AG09319 (cell line): ENCODE results near the gene ZNF837.
"Not testable (repeated sequence)": the region's sequence is repeated elsewhere in the genome, so short reads cannot be mapped to it uniquely, and the experiment has no call there.

Experiments
- DNase-seq: peaks from one replicate; pipeline ENCODE4 v3.0.0-alpha.2; 2010; ENCODE audit warnings: low read depth; ENCODE audit errors: extremely low read depth
- TF ChIP-seq, protein P1 (sequence below): IDR thresholded peaks from 2 replicates; pipeline ENCODE4 v1.5.1; 2011; ENCODE audit warnings: low read depth, mild to moderate bottlenecking, inconsistent platforms, low read length, moderate library complexity

Gene ZNF837

DNA sequence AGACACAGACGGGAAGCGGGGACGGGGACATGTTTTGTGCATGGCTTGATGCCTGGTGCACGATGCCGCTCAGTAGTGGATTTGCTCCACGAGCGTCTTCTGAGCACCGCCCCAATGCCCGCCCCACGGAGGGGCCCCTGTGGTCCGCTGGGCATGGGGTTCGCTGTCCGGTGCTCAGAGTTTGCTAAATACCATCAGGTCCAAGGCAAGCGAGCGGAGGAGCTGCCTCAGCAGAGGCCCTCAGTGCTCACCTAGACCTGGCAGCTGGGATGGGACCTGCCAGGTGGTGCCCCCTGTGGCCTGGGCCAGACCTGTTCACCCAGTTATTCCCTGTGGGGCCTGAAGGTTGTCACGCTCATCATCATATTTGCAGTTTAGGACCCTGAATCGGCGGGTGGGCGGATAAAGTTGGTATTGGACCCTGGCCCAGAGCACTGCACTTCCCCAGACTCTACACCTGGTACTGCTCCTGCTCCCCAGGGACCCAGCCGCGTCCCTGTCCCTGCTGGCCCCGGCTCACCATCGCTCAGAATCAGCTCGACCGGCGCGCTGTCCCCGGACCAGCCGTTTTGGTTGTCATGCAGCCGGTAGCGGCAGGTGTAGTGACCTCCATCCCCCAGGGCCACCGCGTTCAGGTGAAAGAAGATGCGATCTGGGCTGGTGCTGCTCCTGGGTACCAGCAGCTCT lies 29.8 kb downstream of the ZNF837 start:
- DNase-seq: no peak
- TF ChIP-seq, protein P1, sequence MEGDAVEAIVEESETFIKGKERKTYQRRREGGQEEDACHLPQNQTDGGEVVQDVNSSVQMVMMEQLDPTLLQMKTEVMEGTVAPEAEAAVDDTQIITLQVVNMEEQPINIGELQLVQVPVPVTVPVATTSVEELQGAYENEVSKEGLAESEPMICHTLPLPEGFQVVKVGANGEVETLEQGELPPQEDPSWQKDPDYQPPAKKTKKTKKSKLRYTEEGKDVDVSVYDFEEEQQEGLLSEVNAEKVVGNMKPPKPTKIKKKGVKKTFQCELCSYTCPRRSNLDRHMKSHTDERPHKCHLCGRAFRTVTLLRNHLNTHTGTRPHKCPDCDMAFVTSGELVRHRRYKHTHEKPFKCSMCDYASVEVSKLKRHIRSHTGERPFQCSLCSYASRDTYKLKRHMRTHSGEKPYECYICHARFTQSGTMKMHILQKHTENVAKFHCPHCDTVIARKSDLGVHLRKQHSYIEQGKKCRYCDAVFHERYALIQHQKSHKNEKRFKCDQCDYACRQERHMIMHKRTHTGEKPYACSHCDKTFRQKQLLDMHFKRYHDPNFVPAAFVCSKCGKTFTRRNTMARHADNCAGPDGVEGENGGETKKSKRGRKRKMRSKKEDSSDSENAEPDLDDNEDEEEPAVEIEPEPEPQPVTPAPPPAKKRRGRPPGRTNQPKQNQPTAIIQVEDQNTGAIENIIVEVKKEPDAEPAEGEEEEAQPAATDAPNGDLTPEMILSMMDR: no peak

DNA sequence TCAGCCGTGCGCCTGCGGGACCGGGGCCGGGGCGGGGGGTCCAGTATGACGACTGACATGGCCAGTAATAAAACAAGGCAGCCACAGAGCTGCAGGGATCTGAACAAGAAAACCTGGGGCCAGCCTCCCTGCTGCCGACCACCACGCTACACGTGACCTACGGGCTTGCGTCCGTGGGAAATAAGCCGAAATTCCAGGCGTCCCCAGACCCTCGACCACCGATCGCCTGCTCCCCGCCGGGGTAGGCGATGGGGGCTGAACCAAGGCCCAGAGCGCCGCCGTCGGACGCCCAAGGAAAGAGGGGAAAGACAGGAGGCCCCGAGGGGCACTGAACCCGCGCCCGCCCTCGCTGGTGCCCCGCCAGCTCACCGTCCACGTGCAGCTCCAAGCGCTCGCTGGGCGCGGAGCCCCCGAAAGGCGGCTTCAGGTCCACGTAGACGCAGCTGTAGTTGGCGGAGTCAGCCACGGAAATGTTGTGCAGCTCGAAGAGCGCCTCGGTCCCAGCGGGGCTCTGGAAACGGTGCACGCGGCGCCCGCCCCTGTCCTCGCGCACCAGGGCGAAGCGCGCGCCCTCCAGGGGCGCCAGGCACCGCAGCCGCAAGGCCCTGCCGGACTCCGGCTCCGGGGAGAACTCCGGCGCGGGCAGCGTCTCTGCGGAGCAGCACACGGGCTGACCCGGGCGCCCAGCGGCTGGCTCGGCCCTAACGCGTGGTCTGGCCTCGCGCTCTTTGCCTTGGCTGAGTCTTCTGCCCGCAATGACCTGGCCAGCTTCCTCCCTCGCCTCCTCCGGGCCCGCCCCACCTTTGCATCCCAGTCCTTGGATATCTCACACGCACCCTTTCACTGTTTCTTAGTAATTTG lies 30.6 kb downstream of the ZNF837 start:
- TF ChIP-seq, protein P1: no peak
- DNase-seq: no peak

DNA sequence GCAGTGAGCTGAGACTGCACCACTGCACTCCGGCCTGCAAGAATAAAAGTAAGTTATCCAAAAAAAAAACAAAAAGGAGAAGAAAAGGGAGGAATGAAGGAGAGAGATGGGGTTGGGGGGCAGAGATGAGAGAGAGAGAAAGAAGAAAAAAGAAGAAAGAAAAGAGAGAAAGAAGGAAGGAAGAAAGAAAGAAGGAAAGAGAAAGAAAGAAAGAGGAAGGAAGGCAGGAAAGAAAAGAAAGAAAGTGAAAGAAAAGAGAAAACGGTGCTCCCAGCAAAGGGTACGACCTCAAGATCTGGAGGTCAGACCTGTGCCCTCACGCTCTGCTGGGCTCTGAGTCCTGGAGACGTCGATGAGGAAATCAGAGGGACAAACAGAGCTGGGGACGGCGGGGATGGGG lies 31.2 kb downstream of the ZNF837 start:
- TF ChIP-seq, protein P1: no peak
- no peak for DNase-seq

DNA sequence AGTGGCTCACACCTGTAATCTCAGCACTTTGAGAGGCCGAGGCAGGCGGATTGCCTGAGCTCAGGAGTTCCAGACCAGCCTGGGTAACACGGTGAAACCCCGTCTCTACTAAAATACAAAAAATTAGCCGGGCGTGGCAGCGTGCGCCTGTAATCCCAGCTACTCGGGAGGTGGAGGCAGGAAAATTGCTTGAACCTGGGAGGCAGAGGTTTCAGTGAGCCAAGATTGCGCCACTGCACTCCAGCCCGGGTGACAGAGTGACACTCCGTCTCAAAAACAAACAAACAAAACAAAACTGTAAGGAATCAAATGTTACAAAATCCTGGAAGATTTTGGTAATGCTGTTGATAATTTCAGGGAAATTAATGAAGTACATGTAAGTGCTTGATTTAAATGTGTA lies 32.8 kb downstream of the ZNF837 start:
- DNase-seq: not testable (repeated sequence)

DNA sequence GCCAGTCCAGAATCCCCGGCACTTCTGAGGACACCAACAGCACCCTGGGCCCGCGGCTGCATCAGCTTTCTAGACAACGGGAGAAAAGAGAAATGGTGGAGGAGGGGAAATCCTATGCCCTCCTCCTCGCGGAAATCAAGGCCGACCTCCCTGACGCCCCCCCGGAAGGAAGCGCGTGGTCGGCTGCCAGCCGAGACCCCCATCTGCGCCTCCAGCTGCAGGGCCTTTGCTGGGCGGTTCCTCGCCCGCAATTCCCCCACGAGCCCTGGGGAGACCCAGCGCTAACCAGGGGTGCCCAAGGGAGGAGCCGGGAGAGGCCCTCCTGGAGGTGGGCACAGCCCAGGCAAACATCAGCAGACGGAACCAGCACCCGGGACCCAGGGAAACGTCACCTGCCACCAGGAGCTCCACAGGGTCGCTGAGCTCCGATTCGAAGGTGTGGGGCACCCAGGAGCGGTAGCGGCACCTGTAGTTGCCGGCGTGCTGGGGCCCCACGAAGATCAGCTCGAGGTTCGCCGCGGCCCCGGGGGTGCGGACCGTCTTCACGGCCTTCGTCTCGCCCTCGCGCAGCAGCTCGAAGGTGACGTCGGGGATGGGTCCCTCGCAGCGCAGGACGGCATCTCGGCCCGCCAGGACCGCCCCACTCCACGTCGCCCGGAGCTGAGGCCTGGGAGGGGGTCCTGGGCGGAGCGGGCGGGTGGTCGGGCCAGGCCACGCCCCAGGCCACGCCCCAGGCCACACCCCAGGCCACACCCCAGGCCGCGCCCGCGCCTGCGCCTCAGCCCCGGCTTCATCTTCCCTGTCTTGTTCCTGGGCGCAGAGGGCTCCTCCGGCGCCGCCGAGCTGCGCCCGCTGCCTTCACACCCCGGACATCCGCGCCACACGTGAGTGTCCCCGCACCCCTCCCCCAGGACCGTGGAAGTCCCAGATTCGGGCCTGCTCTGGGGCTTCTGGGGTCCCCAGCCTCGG lies 33.6 kb downstream of the ZNF837 start:
- peak; percentile 44 for DNase-seq
- TF ChIP-seq, protein P1: no peak

DNA sequence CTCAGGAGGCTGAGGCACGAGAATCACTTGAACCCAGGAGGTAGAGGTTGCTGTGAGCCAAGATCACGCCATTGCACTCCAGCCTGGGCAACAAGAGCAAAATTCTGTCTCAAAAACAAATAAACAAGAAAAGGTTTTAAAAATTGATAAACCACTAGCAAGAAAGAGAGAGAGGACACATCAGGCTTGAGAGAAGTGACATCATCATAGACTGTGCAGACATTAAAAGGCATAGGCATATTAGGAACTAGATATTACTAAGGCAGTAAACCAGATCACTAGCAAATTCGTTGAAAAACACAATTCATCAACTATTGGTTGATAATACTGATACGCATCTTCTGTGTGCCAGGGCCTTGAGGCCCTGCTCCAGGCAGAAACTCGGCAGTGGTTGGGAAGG lies 35.3 kb downstream of the ZNF837 start:
- no peak for DNase-seq
- TF ChIP-seq, protein P1: no peak

DNA sequence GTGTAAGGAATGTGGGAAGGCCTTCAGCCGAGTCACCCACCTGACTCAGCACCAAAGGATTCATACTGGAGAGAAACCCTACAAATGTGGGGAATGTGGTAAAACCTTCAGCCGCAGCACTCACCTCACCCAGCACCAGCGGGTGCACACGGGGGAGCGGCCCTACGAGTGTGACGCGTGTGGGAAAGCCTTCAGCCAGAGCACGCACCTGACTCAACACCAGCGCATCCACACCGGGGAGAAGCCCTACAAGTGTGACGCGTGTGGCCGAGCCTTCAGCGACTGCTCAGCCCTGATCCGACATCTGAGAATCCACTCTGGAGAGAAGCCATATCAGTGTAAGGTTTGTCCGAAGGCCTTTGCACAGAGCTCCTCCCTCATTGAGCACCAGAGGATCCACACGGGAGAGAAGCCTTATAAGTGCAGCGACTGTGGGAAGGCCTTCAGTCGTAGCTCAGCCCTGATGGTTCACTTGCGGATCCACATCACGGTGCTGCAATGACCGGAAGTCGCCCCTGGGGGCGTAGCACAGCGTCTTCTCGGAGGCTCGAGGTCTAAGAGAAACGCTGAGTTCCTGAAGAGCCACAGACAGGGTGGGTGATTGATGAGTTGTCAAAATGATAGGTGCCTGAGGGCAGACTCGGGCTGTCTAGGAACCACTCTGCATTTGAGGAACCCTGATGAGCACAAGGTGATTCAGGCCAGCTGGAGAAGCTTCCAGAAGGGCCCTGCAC lies 41.8 kb downstream of the ZNF837 start:
- TF ChIP-seq, protein P1: no peak
- DNase-seq: no peak
